Fibroblast of lung (primary cell): Measurements from ENCODE around the gene NPC2. TPM values are rescaled to one million over a fixed set of nuclear protein-coding genes. Genes with fewer than 3 reads are reported as not detected.

ENCODE experiments used
- DNase-seq, 2 donors: peaks; one replicate each; pipeline versions ENCODE4 v3.0.0 to v3.0.0-alpha.2; 2010; ENCODE audit warnings: low read depth in 2 of 2
- H2AFZ ChIP-seq: 2 replicates; pipeline ENCODE4 v1.5.1; 2012; ENCODE audit warnings: low read length, control low read depth, inconsistent platforms
- H3K27ac ChIP-seq: 2 replicates; pipeline ENCODE4 v1.5.1; 2011; ENCODE audit warnings: low read length, control low read depth; ENCODE audit not compliant: insufficient read depth
- H3K27me3 ChIP-seq: 2 replicates; pipeline ENCODE4 v1.5.1; 2011; ENCODE audit warnings: mild to moderate bottlenecking, low read length; ENCODE audit not compliant: control insufficient read depth, insufficient read depth
- H3K36me3 ChIP-seq: 2 replicates; pipeline ENCODE4 v1.5.1; 2011; ENCODE audit warnings: low read length; ENCODE audit not compliant: control insufficient read depth, insufficient read depth
- H3K4me1 ChIP-seq: 2 replicates; pipeline ENCODE4 v1.5.1; 2011; ENCODE audit warnings: low read length; ENCODE audit not compliant: control insufficient read depth, insufficient read depth; ENCODE audit errors: extremely low read depth
- H3K4me2 ChIP-seq: 2 replicates; pipeline ENCODE4 v1.5.1; 2011; ENCODE audit warnings: low read length, control low read depth; ENCODE audit not compliant: insufficient read depth; ENCODE audit errors: extremely low read depth
- H3K4me3 ChIP-seq, 4 experiments: fragments of 200-600 bp in 1 of 4; sonication (generic) in 1 of 4; replicated peaks in 1 of 4; 2 replicates each; pipeline ENCODE4 v1.5.1; 2011 to 2016; ENCODE audit warnings: low read length in 4 of 4, low read depth in 3 of 4, mild to moderate bottlenecking in 3 of 4, control low read depth in 2 of 4, inconsistent platforms in 1 of 4, mixed read lengths in 1 of 4; ENCODE audit not compliant: insufficient read depth in 1 of 4; ENCODE audit errors: control extremely low read depth in 1 of 4
- H3K79me2 ChIP-seq: 2 replicates; pipeline ENCODE4 v1.5.1; 2012; ENCODE audit warnings: mild to moderate bottlenecking, low read length, inconsistent platforms; ENCODE audit not compliant: control insufficient read depth, insufficient read depth
- H3K9ac ChIP-seq: 2 replicates; pipeline ENCODE4 v1.5.1; 2011; ENCODE audit warnings: mild to moderate bottlenecking, low read length, control low read depth; ENCODE audit not compliant: insufficient read depth
- H3K9me3 ChIP-seq: 2 replicates; pipeline ENCODE4 v1.5.1; 2012; ENCODE audit warnings: low read depth, low read length; ENCODE audit not compliant: control insufficient read depth, insufficient read depth
- H4K20me1 ChIP-seq: 2 replicates; pipeline ENCODE4 v1.5.1; 2011; ENCODE audit warnings: low read length; ENCODE audit not compliant: control insufficient read depth, insufficient read depth; ENCODE audit errors: extremely low read depth
- EZH2 ChIP-seq: IDR thresholded peaks from 2 replicates; pipeline ENCODE4 v1.5.1; 2012; ENCODE audit warnings: low read length, control low read depth, mild to moderate bottlenecking; ENCODE audit errors: missing control alignments
- polyA plus RNA-seq, 2 donors: library from polyadenylated mRNA; depleted of rRNA in 1 of 2; stranded (reverse) in 1 of 2; unstranded in 1 of 2; fragments of >200 nt; gene quantifications; 2 replicates each; pipeline ENCODE4 v1.2.1, GENCODE V29; 2011 to 2012; ENCODE audit warnings: missing spikeins in 1 of 2
- total RNA-seq: library from RNA; depleted of rRNA; stranded (reverse); fragments of >200 nt; gene quantifications from 2 replicates; pipeline ENCODE4 v1.2.1, GENCODE V29; 2014
- TF ChIP-seq, protein P1 (sequence below), 2 donors: IDR thresholded peaks in 1 of 2; conservative IDR thresholded peaks in 1 of 2; 1 replicate in 1 of 2; 2 replicates in 1 of 2; pipeline ENCODE4 v1.5.1; 2011 to 2012; ENCODE audit warnings: low read length in 2 of 2, control low read depth in 1 of 2, inconsistent platforms in 1 of 2, low read depth in 1 of 2, mild to moderate bottlenecking in 1 of 2

Gene NPC2
- total and polyA plus RNA-seq, 2 donors (not counting 1 experiment from before 2014, with no cell fraction given) = 238 to 275 TPM

DNA sequence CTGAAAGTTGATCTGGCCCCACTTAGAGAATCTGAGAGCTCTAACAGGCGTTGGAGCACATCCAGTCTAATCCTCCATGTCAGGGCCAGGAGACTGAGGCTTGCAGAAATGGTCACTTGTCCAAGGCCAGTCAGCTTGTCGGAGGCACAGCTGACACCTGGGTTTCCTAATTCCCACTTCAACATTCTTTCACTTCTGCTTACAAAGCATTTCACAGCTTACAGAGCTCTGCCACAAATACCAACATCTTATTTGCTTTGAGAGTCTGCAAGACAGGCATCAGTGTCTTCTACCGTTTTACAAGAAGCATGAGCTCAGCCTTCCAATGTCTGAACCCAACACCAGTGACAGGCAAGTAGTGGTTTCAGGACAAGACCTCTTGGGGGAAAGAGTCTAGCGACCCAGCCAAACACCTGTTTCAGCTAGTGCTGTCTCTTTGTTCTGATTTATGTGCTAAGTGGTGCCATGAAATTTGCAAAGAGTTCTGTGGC is 32.3 kb upstream of the NPC2 start:
- no peak overlapping the region for H3K27ac ChIP-seq
- H3K9me3 ChIP-seq = no peaks in the 10 kb centered on the region

DNA sequence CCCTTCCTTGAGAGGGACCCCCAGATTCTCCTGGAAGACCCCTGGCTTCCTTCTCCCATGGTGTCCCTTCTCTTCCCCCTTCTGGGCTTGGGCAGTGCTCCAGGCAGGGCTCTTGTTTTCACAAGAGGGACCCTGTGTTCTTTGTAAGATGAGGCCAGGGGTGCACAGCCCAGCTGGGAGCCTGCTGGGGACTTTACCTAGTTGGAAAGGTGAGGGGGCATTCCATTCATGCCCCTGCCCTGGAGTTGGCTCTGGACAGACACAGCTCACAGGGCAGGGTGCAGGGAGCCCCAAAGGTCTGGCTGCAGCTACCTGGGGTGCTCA is 31.7 kb upstream of the NPC2 start:
- Histone ChIP-seq H3K4me3 (no peak overlapping the region), H3K27me3 (no peaks in the 10 kb centered on the region), H3K79me2 (no peaks in the 10 kb centered on the region), H2AFZ (no peak overlapping the region), H3K4me2 (no peak overlapping the region), H3K4me1 (peaks cover 5% of the 10 kb centered on the region), H3K27ac (no peak overlapping the region), H3K9me3 (no peaks in the 10 kb centered on the region), H4K20me1 (no peaks in the 10 kb centered on the region), H3K9ac (no peak overlapping the region), H3K36me3 (peaks cover 26% of the 10 kb centered on the region)
- no peak for DNase-seq
- no peak for TF ChIP-seq EZH2
- TF ChIP-seq, protein P1, sequence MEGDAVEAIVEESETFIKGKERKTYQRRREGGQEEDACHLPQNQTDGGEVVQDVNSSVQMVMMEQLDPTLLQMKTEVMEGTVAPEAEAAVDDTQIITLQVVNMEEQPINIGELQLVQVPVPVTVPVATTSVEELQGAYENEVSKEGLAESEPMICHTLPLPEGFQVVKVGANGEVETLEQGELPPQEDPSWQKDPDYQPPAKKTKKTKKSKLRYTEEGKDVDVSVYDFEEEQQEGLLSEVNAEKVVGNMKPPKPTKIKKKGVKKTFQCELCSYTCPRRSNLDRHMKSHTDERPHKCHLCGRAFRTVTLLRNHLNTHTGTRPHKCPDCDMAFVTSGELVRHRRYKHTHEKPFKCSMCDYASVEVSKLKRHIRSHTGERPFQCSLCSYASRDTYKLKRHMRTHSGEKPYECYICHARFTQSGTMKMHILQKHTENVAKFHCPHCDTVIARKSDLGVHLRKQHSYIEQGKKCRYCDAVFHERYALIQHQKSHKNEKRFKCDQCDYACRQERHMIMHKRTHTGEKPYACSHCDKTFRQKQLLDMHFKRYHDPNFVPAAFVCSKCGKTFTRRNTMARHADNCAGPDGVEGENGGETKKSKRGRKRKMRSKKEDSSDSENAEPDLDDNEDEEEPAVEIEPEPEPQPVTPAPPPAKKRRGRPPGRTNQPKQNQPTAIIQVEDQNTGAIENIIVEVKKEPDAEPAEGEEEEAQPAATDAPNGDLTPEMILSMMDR (conservative IDR thresholded peaks at IDR 0.05 in 1 of 2, IDR thresholded peaks at IDR 0.05 in 1 of 2; ENCODE audit: low read depth in 1 of 2, low read length in 2 of 2) = no peak

More for the DNA sequence above, 32.3 kb upstream of the NPC2 start:
- H3K27me3 ChIP-seq = no peaks in the 10 kb centered on the region
- DNase-seq = peak in 1 of 2 donors; percentile 36
- H2AFZ ChIP-seq = no peak overlapping the region
- no peak overlapping the region for H3K9ac ChIP-seq
- peaks cover 5% of the 10 kb centered on the region for H3K4me1 ChIP-seq
- H3K79me2 ChIP-seq = no peaks in the 10 kb centered on the region
- H3K4me2 ChIP-seq = no peak overlapping the region
- no peaks in the 10 kb centered on the region for H4K20me1 ChIP-seq
- no peak for TF ChIP-seq EZH2
- TF ChIP-seq, protein P1 (conservative IDR thresholded peaks at IDR 0.05 in 1 of 2, IDR thresholded peaks at IDR 0.05 in 1 of 2; ENCODE audit: low read depth in 1 of 2, low read length in 2 of 2) = no peak
- no peak overlapping the region for H3K4me3 ChIP-seq
- H3K36me3 ChIP-seq = peaks cover 32% of the 10 kb centered on the region

DNA sequence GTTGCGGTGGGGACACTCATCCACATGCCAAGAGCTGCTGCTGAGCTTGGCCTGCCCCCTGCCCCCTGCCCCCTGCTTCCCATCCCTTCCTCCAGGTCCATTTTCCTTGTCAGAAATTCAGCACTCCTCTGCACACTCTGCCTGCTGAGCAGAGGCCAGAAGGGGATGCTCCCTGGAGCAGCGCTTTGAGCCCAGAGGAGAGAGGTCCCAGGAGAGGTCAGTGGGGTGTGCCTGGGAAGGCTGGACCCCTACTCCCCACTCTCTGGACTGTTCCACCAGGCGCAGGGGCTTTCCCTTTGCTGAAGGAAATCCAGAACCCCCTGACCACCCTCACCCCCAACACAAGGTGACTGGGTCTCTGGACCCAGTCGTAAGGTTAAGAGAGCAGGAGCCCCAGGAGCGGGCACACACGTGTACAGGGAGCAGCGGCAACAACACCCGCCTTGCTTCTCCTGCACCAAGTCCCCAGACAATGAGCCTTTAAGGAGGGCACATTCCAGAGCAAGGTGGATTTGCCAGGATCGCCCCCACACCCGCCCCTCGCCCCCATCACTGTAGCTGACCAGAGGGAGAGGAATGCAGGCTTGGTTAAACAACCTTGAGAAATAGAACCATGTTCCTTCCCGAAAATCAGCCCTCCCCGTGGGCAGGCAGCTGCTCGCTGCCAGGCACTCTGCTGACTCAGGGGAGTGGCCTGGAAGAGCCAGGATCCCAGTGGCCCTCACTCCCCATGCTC is 31.1 kb upstream of the NPC2 start:
- H3K79me2 ChIP-seq = no peaks in the 10 kb centered on the region
- peaks cover 5% of the 10 kb centered on the region for H3K4me1 ChIP-seq
- H3K4me3 ChIP-seq = no peak overlapping the region
- no peak overlapping the region for H2AFZ ChIP-seq
- H3K36me3 ChIP-seq = peaks cover 25% of the 10 kb centered on the region
- no peaks in the 10 kb centered on the region for H3K9me3 ChIP-seq
- no peak overlapping the region for H3K9ac ChIP-seq
- peak in 1 of 2 donors; percentile 88 for DNase-seq
- no peak overlapping the region for H3K27ac ChIP-seq
- H3K4me2 ChIP-seq = no peak overlapping the region
- no peaks in the 10 kb centered on the region for H4K20me1 ChIP-seq
- no peaks in the 10 kb centered on the region for H3K27me3 ChIP-seq
- TF ChIP-seq EZH2 = no peak
- TF ChIP-seq, protein P1 (conservative IDR thresholded peaks at IDR 0.05 in 1 of 2, IDR thresholded peaks at IDR 0.05 in 1 of 2; ENCODE audit: low read depth in 1 of 2, low read length in 2 of 2) = no peak
